ENCODE results near the gene TUBG2.
"Not testable (repeated sequence)": the region's sequence is repeated elsewhere in the genome, so short reads cannot be mapped to it uniquely, and the experiment has no call there.

The TUBG2 gene

DNA sequence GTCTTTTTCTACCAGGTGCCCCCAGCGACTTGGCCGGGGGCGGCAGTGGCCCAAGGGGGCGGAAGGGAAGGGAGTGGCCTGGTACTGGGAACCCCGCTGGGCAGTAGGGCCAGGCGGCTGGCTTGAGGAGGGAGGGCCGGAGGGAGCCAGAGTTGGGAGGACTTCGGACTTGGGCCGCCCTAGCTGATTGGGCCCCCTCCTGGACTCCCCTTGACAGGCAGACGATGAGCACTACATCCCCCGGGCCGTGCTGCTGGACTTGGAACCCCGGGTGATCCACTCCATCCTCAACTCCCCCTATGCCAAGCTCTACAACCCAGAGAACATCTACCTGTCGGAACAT lies 819 bp downstream of the TUBG2 start:
- H2BK5ac ChIP-seq (ENCODE audit: low read depth, low read length, poor library complexity); H4K12ac ChIP-seq (ENCODE audit: low read depth, low read length); H3K23ac ChIP-seq (ENCODE audit: low read length); H3K4ac ChIP-seq (ENCODE audit: low read depth, low read length); H3K4me3 ChIP-seq (ENCODE audit: low read depth, low read length); H3K9me3 ChIP-seq (ENCODE audit: insufficient read depth, low read depth, low read length); H3K4me1 ChIP-seq (ENCODE audit: control insufficient read depth in 1 of 2, insufficient read depth in 2 of 2, low read length in 2 of 2); H2BK120ac ChIP-seq (ENCODE audit: insufficient read depth, low read length, poor library complexity); H2BK12ac ChIP-seq (ENCODE audit: low read length); H3K36me3 ChIP-seq (ENCODE audit: control insufficient read depth in 1 of 2, insufficient read depth in 2 of 2, low read length in 2 of 2); H3K27ac ChIP-seq (ENCODE audit: low read depth, low read length); H3K18ac ChIP-seq (ENCODE audit: low read length); H3K79me2 ChIP-seq (ENCODE audit: control insufficient read depth, insufficient read depth, low read length, poor library complexity); H3K27me3 ChIP-seq (ENCODE audit: insufficient read depth, low read length); DNase-seq; H3K79me1 ChIP-seq (ENCODE audit: low read length); H2AK5ac ChIP-seq (ENCODE audit: low read length); H3K14ac ChIP-seq (ENCODE audit: low read length); H3K9ac ChIP-seq (ENCODE audit: low read length): not testable (repeated sequence)
- no CpG with 5 or more reads among the region's 14 CpGs for WGBS (ENCODE audit: extremely low coverage, insufficient coverage, insufficient read length)
- H3K4me2 ChIP-seq (ENCODE audit: low read length), result peak overlapping the region; percentile 84
- H4K91ac ChIP-seq (ENCODE audit: low read depth, low read length), result peak overlapping the region; percentile 41
- H4K8ac ChIP-seq (ENCODE audit: low read depth, low read length), result peak overlapping the region; percentile 85
- peak overlapping the region; percentile 83 for H2AFZ ChIP-seq (ENCODE audit: insufficient read depth, low read length, poor library complexity)

DNA sequence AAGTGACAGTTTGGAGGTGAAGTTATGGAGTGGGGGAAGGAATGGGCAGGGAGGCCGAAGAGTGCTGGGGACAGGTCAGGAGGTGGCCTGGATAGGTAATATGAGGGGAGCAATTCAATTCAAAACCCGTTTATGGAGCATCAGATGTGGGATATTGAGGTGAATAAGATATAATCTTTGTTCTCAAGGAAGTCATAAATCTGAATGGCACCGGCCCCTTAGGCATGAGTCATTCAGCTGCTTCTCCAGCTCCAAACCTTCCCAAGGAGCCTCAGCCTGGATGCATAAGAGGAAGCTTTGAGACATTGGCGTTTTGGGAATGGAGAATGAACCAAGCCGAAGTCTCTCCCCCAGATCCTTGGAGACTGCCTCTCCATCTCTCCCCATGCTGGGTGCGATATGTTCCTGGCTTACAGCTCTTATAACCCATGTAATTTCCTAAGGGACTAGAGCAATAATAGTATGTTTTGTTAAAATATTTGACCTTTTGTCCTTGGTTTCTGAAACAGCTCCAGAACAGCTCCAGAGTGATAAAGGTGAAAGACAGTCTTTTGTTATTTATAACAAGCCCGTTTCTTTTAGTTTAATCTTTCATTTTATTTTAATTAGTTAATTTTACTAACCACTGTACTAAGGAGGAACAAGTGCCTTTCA lies 1.7 kb downstream of the TUBG2 start:
- Histone ChIP-seq H4K8ac (ENCODE audit: low read depth, low read length) (no peak overlapping the region), H3K27ac (ENCODE audit: low read depth, low read length) (no peak overlapping the region), H2BK120ac (ENCODE audit: insufficient read depth, low read length, poor library complexity) (no peak overlapping the region), H3K4me3 (ENCODE audit: low read depth, low read length) (no peak overlapping the region), H2AK5ac (ENCODE audit: low read length) (no peak overlapping the region), H3K79me2 (ENCODE audit: control insufficient read depth, insufficient read depth, low read length, poor library complexity) (peaks cover 4% of the 10 kb centered on the region), H4K91ac (ENCODE audit: low read depth, low read length) (no peak overlapping the region), H2BK12ac (ENCODE audit: low read length) (no peak overlapping the region), H3K9me3 (ENCODE audit: insufficient read depth, low read depth, low read length) (no peaks in the 10 kb centered on the region), H3K27me3 (ENCODE audit: insufficient read depth, low read length) (no peaks in the 10 kb centered on the region), H4K12ac (ENCODE audit: low read depth, low read length) (no peak overlapping the region), H2BK5ac (ENCODE audit: low read depth, low read length, poor library complexity) (no peak overlapping the region), H3K18ac (ENCODE audit: low read length) (no peak overlapping the region), H3K79me1 (ENCODE audit: low read length) (peaks cover 5% of the 10 kb centered on the region), H3K23ac (ENCODE audit: low read length) (no peak overlapping the region), H3K9ac (ENCODE audit: low read length) (peak overlapping the region; percentile 37), H3K4ac (ENCODE audit: low read depth, low read length) (no peak overlapping the region), H3K4me1 (ENCODE audit: control insufficient read depth in 1 of 2, insufficient read depth in 2 of 2, low read length in 2 of 2) (peaks cover 0 to 8% of the 10 kb centered on the region in 2 experiments), H3K14ac (ENCODE audit: low read length) (no peak overlapping the region), H3K36me3 (ENCODE audit: control insufficient read depth in 1 of 2, insufficient read depth in 2 of 2, low read length in 2 of 2) (peaks cover 14 to 15% of the 10 kb centered on the region in 2 experiments), H2AFZ (ENCODE audit: insufficient read depth, low read length, poor library complexity) (no peak overlapping the region), H3K4me2 (ENCODE audit: low read length) (no peak overlapping the region)
- DNase-seq, result no peak
- whole genome bisulfite sequencing (ENCODE audit: extremely low coverage, insufficient coverage, insufficient read length), result no CpG with 5 or more reads among the region's 7 CpGs

DNA sequence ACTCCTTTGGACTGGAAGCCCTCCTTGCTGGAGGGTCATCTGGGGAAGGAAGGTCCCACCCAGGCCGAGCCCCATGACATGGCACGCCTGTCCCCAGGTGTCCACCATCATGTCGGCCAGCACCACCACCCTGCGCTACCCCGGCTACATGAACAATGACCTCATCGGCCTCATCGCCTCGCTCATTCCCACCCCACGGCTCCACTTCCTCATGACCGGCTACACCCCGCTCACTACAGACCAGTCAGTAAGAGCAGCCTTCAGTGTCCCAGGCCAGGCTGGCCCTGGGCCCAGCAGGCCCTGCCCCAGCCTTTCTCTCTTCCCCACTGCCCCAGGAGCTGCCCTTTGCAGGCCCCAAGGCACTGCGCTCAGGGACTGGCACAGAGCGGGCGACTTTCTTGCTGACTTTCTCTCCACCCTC lies 6.5 kb downstream of the TUBG2 start:
- no peak overlapping the region for H2BK12ac ChIP-seq (ENCODE audit: low read length)
- H3K9me3 ChIP-seq (ENCODE audit: insufficient read depth, low read depth, low read length), result peaks cover 3% of the 10 kb centered on the region
- H3K4ac ChIP-seq (ENCODE audit: low read depth, low read length), result no peak overlapping the region
- H3K79me1 ChIP-seq (ENCODE audit: low read length), result no peaks in the 10 kb centered on the region
- no peak overlapping the region for H4K91ac ChIP-seq (ENCODE audit: low read depth, low read length)
- no peak overlapping the region for H3K18ac ChIP-seq (ENCODE audit: low read length)
- no peak overlapping the region for H4K8ac ChIP-seq (ENCODE audit: low read depth, low read length)
- H3K79me2 ChIP-seq (ENCODE audit: control insufficient read depth, insufficient read depth, low read length, poor library complexity), result no peaks in the 10 kb centered on the region
- H3K9ac ChIP-seq (ENCODE audit: low read length), result no peak overlapping the region
- H2AFZ ChIP-seq (ENCODE audit: insufficient read depth, low read length, poor library complexity), result no peak overlapping the region
- no peak overlapping the region for H2BK120ac ChIP-seq (ENCODE audit: insufficient read depth, low read length, poor library complexity)
- H4K12ac ChIP-seq (ENCODE audit: low read depth, low read length), result no peak overlapping the region
- peaks cover 20 to 26% of the 10 kb centered on the region in 2 experiments for H3K4me1 ChIP-seq (ENCODE audit: control insufficient read depth in 1 of 2, insufficient read depth in 2 of 2, low read length in 2 of 2)
- no peak overlapping the region for H3K4me2 ChIP-seq (ENCODE audit: low read length)
- no CpG with 5 or more reads among the region's 14 CpGs for WGBS (ENCODE audit: extremely low coverage, insufficient coverage, insufficient read length)
- no peak overlapping the region for H2AK5ac ChIP-seq (ENCODE audit: low read length)
- no peak for DNase-seq
- no peak overlapping the region for H3K23ac ChIP-seq (ENCODE audit: low read length)
- H3K36me3 ChIP-seq (ENCODE audit: control insufficient read depth in 1 of 2, insufficient read depth in 2 of 2, low read length in 2 of 2), result peaks cover 31 to 34% of the 10 kb centered on the region in 2 experiments
- H3K4me3 ChIP-seq (ENCODE audit: low read depth, low read length), result no peak overlapping the region
- no peak overlapping the region for H3K14ac ChIP-seq (ENCODE audit: low read length)
- H3K27me3 ChIP-seq (ENCODE audit: insufficient read depth, low read length), result no peaks in the 10 kb centered on the region
- no peak overlapping the region for H3K27ac ChIP-seq (ENCODE audit: low read depth, low read length)
- no peak overlapping the region for H2BK5ac ChIP-seq (ENCODE audit: low read depth, low read length, poor library complexity)

DNA sequence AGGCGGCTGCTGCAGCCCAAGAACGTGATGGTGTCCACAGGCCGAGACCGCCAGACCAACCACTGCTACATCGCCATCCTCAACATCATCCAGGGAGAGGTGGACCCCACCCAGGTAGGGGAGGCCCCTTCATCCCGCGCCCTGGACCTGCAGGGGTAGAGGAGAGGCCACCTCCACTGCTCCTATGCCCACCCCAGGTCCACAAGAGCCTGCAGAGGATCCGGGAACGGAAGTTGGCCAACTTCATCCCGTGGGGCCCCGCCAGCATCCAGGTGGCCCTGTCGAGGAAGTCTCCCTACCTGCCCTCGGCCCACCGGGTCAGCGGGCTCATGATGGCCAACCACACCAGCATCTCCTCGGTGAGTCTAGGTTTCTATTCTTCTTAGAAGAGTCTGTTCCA lies 7.0 kb downstream of the TUBG2 start:
- not testable (repeated sequence) for H3K27ac ChIP-seq (ENCODE audit: low read depth, low read length); H4K8ac ChIP-seq (ENCODE audit: low read depth, low read length); H2AFZ ChIP-seq (ENCODE audit: insufficient read depth, low read length, poor library complexity); H3K79me1 ChIP-seq (ENCODE audit: low read length); H3K4me2 ChIP-seq (ENCODE audit: low read length); H3K9ac ChIP-seq (ENCODE audit: low read length); H4K91ac ChIP-seq (ENCODE audit: low read depth, low read length); H2AK5ac ChIP-seq (ENCODE audit: low read length); H3K9me3 ChIP-seq (ENCODE audit: insufficient read depth, low read depth, low read length); DNase-seq; H3K18ac ChIP-seq (ENCODE audit: low read length); H3K23ac ChIP-seq (ENCODE audit: low read length); H3K4ac ChIP-seq (ENCODE audit: low read depth, low read length); H3K27me3 ChIP-seq (ENCODE audit: insufficient read depth, low read length); H3K14ac ChIP-seq (ENCODE audit: low read length); H3K79me2 ChIP-seq (ENCODE audit: control insufficient read depth, insufficient read depth, low read length, poor library complexity); H4K12ac ChIP-seq (ENCODE audit: low read depth, low read length); H2BK5ac ChIP-seq (ENCODE audit: low read depth, low read length, poor library complexity); H3K4me3 ChIP-seq (ENCODE audit: low read depth, low read length); H2BK120ac ChIP-seq (ENCODE audit: insufficient read depth, low read length, poor library complexity); H2BK12ac ChIP-seq (ENCODE audit: low read length)
- no CpG with 5 or more reads among the region's 16 CpGs for WGBS (ENCODE audit: extremely low coverage, insufficient coverage, insufficient read length)
- Histone ChIP-seq H3K4me1 (ENCODE audit: control insufficient read depth in 1 of 2, insufficient read depth in 2 of 2, low read length in 2 of 2) (peaks cover 20 to 26% of the 10 kb centered on the region in 2 experiments), H3K36me3 (ENCODE audit: control insufficient read depth in 1 of 2, insufficient read depth in 2 of 2, low read length in 2 of 2) (peaks cover 36 to 38% of the 10 kb centered on the region in 2 experiments)
